ENCODE results near the gene PCSK5. TPM values are rescaled to one million over a fixed set of nuclear protein-coding genes. Genes with fewer than 3 reads are reported as not detected.

PCSK5 gene
- total and polyA plus RNA-seq, 5 donors: 2.6 to 7.6 (median 5.6) TPM

DNA sequence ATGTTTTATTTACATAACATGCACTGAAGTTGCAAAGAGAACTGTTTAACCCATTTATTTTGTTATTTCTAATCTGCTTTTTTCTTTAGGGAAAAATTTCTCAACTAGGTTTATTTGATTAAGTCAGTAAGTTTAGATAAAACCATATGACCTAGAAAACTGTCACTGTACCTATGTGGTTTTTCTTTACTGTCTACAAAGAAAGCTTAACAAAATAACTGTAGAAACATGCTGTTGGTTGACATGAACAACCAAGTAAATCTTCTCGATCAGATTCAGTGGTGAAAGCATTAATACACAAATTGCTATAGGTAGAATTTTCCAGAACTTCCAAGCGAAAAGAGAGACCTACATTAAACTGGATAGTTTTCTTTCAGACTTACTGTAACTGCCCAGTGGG, 137.4 kb downstream of the PCSK5 start:
- Histone ChIP-seq H3K4me1 (ENCODE audit: control insufficient read depth, insufficient read depth, low read length) (no peaks in the 10 kb centered on the region), H3K27me3 (ENCODE audit: control insufficient read depth, insufficient read depth) (no peaks in the 10 kb centered on the region), H3K9me3 (ENCODE audit: control insufficient read depth, low read length) (no peaks in the 10 kb centered on the region), H3K27ac (ENCODE audit: low read length) (no peak overlapping the region), H3K4me3 (ENCODE audit: low read length) (no peak overlapping the region)
- intact Hi-C loops (cut with DNase I): no loop called here
- DNase-seq (no peak), ATAC-seq (no peak)
- 97% methylated on average over 2 of the region's 2 CpGs for WGBS

DNA sequence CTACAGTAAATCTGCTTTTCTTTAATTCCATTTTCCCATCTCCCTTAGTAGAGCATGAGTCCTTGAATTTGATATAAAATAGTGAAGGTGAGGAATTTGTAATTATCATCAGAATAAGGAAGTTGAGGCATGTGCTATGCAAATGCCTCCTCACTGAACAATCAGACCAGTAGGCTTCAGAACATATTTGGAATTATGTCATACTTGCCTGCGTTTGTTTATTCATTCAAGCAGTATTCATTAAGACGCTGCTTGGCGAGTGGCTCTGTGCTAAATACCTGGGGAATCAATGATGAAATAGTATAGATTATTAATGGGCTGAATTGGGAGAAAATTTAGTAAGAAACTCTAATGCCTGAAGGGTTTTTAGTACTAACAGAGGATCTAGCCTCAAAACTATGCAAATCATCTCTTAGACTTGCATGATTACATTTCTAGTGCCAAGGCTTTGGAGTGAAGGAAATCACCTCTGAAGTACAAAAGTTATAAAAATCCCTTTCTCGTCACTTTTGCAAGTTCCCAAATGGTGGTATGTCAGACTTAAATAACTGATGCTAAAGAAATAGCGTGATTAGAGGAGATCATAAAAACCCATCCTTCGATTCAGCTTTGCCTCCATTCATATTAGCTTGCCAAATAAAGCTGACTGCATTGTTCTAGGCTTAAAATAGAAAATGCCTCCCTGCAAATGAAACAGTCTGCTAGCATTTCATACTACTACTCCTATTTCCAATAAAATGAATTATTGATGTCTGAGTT, 141.7 kb downstream of the PCSK5 start:
- Histone ChIP-seq H3K9me3 (ENCODE audit: control insufficient read depth, low read length) (no peaks in the 10 kb centered on the region), H3K4me3 (ENCODE audit: low read length) (no peak overlapping the region), H3K27ac (ENCODE audit: low read length) (no peak overlapping the region), H3K4me1 (ENCODE audit: control insufficient read depth, insufficient read depth, low read length) (no peaks in the 10 kb centered on the region), H3K27me3 (ENCODE audit: control insufficient read depth, insufficient read depth) (no peaks in the 10 kb centered on the region)
- 82% methylated on average over 6 of the region's 6 CpGs for WGBS
- DNase-seq (no peak), ATAC-seq (no peak)
- intact Hi-C loops (cut with DNase I): no loop called here

DNA sequence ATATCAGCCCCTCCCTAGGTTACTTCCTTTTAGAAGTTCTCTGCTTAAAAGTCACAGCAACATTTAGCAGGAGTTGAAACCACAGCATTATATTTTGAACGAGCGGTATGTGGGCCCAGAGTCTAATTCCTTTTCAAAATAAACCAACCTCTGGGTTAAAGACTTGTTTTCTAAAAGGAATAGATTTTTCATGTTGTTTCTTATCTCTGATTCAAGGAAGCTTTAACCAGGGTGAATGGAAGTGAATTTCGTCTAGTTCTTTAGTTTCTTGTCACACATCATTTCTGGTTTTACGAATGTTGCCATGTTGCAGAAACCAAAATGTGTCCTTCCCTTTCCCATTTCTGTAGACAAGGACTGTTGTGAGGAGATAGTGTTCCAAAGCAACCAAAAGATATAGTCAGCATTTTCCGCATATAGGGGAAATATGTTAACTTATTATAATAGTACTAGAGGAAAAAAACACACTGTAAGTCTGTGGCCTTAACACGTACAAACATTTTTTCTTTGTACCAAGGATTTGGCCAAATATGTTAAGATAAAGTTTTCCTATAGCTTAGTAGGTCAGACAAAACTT, 142.4 kb downstream of the PCSK5 start:
- no peaks in the 10 kb centered on the region for H3K9me3 ChIP-seq (ENCODE audit: control insufficient read depth, low read length)
- intact Hi-C loops (cut with DNase I): no loop called here
- no peak overlapping the region for H3K4me3 ChIP-seq (ENCODE audit: low read length)
- H3K27me3 ChIP-seq (ENCODE audit: control insufficient read depth, insufficient read depth): no peaks in the 10 kb centered on the region
- ATAC-seq: no peak
- WGBS: 90% methylated on average over 6 of the region's 6 CpGs
- H3K27ac ChIP-seq (ENCODE audit: low read length): no peak overlapping the region
- no peaks in the 10 kb centered on the region for H3K4me1 ChIP-seq (ENCODE audit: control insufficient read depth, insufficient read depth, low read length)
- no peak for DNase-seq

DNA sequence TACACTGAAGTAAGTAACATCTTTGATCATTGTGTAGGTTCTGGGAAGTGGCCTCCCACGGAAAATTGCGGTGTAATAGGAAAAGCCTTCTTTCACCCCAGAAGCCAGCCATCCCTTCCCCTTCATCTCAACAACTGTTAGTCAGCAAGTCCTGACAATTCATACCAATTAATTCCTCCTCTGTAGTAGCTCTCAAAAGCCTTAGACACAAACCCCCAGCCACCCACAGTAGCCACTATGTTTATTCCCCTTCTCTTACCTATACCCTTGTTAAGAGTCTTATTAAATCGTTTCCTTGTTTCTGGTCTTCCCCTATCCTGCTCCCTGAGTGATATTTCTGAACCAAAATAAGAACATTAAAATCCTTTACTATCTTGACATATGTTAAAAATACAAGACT, 143.6 kb downstream of the PCSK5 start:
- ATAC-seq: no peak
- Histone ChIP-seq H3K9me3 (ENCODE audit: control insufficient read depth, low read length) (no peaks in the 10 kb centered on the region), H3K27ac (ENCODE audit: low read length) (no peak overlapping the region), H3K4me1 (ENCODE audit: control insufficient read depth, insufficient read depth, low read length) (no peaks in the 10 kb centered on the region), H3K4me3 (ENCODE audit: low read length) (no peak overlapping the region), H3K27me3 (ENCODE audit: control insufficient read depth, insufficient read depth) (no peaks in the 10 kb centered on the region)
- intact Hi-C loops (cut with DNase I): no loop called here
- no peak for DNase-seq
- 91% methylated on average over 3 of the region's 3 CpGs for WGBS

DNA sequence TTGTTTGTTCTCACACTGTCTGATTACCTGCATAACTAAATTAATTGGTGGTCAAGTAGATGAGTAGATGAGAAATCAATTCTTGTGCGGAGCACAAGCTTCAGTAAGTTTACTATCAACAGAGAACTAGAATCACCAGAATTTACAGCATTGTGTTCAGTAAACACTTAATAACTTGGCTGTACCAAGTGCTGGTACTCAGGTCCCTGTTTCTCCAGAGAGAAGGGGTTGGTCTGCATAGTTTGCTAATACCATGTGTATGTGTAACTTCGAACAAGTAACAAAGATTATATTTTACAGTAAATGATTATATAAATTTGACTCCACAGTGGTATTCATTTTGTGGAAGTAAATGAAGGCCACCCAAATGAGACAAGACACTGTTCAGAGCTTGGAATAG, 146.3 kb downstream of the PCSK5 start:
- Histone ChIP-seq H3K4me1 (ENCODE audit: control insufficient read depth, insufficient read depth, low read length) (no peaks in the 10 kb centered on the region), H3K27ac (ENCODE audit: low read length) (no peak overlapping the region), H3K9me3 (ENCODE audit: control insufficient read depth, low read length) (no peaks in the 10 kb centered on the region), H3K4me3 (ENCODE audit: low read length) (no peak overlapping the region), H3K27me3 (ENCODE audit: control insufficient read depth, insufficient read depth) (no peaks in the 10 kb centered on the region)
- DNase-seq (no peak), ATAC-seq (no peak)
- intact Hi-C loops (cut with DNase I): no loop called here
- WGBS: 96% methylated on average over 2 of the region's 2 CpGs

DNA sequence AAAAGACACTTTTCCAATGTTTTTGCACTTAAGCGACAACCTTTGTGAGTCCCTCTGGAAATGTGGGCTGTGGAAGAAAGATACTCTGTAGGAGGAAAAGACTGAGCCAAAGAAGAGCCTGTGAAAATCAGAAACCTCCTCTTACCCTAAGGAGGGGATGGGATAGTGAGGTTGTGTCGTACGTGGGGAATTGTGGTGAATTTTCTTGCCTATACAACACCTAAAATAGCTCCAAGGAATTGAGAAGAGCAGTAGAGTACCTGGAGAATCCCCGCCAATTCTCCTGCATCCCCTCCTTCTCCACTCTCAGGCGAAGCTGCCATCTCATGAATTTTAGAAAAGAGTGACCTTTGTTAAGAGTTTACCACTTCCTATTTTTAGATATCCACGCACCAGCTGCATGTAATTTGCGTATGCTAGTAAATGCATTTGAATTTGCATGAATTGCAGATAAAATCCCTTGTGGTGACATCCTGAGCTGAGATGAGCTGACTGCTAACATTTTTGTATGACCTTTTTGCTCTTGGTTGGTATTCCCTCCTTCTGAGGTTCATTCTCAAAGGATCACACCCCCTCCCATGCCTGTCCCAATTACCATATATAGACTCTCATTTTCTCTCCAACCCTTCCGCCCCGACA, 147.2 kb downstream of the PCSK5 start:
- DNase-seq (no peak), ATAC-seq (no peak)
- 94% methylated on average over 9 of the region's 9 CpGs for WGBS
- H3K9me3 ChIP-seq (ENCODE audit: control insufficient read depth, low read length): no peaks in the 10 kb centered on the region
- no peak overlapping the region for H3K27ac ChIP-seq (ENCODE audit: low read length)
- intact Hi-C loops (cut with DNase I): no loop called here
- no peaks in the 10 kb centered on the region for H3K27me3 ChIP-seq (ENCODE audit: control insufficient read depth, insufficient read depth)
- no peak overlapping the region for H3K4me3 ChIP-seq (ENCODE audit: low read length)
- no peaks in the 10 kb centered on the region for H3K4me1 ChIP-seq (ENCODE audit: control insufficient read depth, insufficient read depth, low read length)

DNA sequence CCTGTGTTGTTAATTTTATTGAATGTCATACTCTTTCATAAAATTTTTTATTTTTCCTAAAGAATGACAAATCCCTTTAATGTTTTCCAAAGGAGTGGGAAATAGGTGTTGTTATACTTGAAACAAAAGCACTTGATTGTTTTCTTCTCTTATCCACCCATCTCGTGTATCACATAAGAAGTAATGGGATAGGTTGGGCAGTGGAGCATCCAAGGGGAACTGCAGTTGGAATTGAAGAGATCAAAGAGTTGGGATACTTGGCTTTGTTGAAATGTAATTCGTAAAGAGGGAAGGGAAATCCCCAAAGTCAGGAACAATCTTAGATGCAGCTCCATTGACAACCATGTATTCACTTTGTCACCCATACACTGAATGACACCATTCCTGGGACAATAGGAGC, 148.0 kb downstream of the PCSK5 start:
- intact Hi-C loops (cut with DNase I): no loop called here
- 85% methylated on average over 2 of the region's 2 CpGs for WGBS

DNA sequence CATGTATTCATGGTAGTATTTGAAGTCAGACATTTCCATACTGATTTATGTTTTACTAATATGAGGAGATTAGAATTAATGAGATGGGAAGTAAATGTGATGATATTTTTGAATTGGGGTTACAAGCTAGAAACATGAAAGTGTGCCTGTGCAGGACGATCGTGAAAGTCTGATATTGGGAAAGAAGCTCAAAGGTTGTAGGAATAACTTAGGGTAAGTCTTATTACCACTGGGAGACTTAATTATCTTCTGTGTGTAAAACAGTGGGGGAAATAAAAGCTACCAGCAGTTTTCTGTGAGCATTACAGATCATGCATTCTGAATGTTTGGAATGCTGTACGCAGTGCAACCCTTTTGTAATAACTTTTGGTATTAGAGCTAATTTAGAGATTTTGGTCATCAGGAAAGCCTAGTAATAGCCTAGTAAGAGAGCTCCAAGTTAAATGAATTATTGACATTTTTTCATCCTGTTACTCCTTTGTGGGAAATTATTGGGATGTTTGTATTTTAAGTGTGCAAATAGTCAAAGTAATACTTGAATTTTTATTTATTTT, 153.9 kb downstream of the PCSK5 start:
- DNase-seq (no peak), ATAC-seq (no peak)
- 64% methylated on average over 3 of the region's 3 CpGs for WGBS
- H3K4me3 ChIP-seq (ENCODE audit: low read length): no peak overlapping the region
- intact Hi-C loops (cut with DNase I): loop anchor here in 1 of 4 donors (10.0 kb wide), 1 partner anchor 150 kb away; the partner anchor contains the start of gene PCSK5
- H3K4me1 ChIP-seq (ENCODE audit: control insufficient read depth, insufficient read depth, low read length): no peaks in the 10 kb centered on the region
- no peak overlapping the region for H3K27ac ChIP-seq (ENCODE audit: low read length)
- no peaks in the 10 kb centered on the region for H3K27me3 ChIP-seq (ENCODE audit: control insufficient read depth, insufficient read depth)
- H3K9me3 ChIP-seq (ENCODE audit: control insufficient read depth, low read length): no peaks in the 10 kb centered on the region

More for the DNA sequence above, 148.0 kb downstream of the PCSK5 start:
- no peaks in the 10 kb centered on the region for H3K27me3 ChIP-seq (ENCODE audit: control insufficient read depth, insufficient read depth)
- ATAC-seq: no peak
- no peak overlapping the region for H3K4me3 ChIP-seq (ENCODE audit: low read length)
- DNase-seq: no peak
- H3K4me1 ChIP-seq (ENCODE audit: control insufficient read depth, insufficient read depth, low read length): no peaks in the 10 kb centered on the region
- H3K9me3 ChIP-seq (ENCODE audit: control insufficient read depth, low read length): no peaks in the 10 kb centered on the region
- H3K27ac ChIP-seq (ENCODE audit: low read length): no peak overlapping the region

DNA sequence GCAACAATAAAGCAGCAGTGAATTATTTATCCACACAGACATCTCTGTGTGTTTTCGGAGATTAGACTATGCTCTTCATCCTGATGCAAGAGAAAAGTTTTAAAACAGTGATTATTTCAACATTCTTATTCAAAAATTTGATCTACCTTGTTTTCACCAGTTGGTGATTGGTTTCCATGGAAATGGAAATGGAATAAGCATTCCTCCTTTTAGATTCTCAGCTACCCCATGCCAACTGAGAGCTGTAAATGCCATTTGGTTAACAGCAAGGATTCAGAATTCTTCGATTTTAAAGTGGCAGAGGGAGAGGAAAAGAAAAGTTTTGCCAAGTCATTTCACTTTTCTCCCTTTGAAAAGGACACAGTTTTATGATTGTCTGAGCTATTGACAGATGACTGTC, 154.7 kb downstream of the PCSK5 start:
- no peaks in the 10 kb centered on the region for H3K27me3 ChIP-seq (ENCODE audit: control insufficient read depth, insufficient read depth)
- 75% methylated on average over 2 of the region's 2 CpGs for WGBS

DNA sequence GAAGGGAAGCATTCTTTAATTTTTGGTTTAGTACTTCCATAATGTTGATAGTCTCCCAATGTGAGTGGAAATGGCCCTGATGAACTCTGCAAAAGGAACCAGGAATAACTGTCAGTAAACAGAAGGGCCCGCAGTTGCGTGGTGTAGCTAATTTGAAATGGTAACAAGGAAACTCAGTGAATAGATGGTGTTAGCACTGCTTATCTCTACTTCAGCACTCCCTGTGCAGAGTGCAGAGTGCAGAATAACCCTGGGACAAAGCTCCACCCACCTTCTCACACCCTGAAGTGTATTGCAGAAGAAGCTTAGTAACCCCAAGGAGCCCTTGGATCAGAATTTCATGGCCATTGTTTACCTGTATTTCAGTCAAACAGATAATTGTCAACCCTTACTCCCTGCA, 158.9 kb downstream of the PCSK5 start:
- Histone ChIP-seq H3K27ac (ENCODE audit: low read length) (no peak overlapping the region), H3K9me3 (ENCODE audit: control insufficient read depth, low read length) (no peaks in the 10 kb centered on the region), H3K27me3 (ENCODE audit: control insufficient read depth, insufficient read depth) (no peaks in the 10 kb centered on the region), H3K4me1 (ENCODE audit: control insufficient read depth, insufficient read depth, low read length) (no peaks in the 10 kb centered on the region), H3K4me3 (ENCODE audit: low read length) (no peak overlapping the region)
- DNase-seq: no peak
- peak; percentile 67 to 82 for ATAC-seq
- intact Hi-C loops (cut with DNase I): loop anchor here in 2 of 4 donors (2.0 to 10.0 kb wide), 2 partner anchors 73 to 155 kb away; partner anchors contain the start of gene PCSK5 (in 1 of the 2)
- 48% methylated on average over 2 of the region's 2 CpGs for WGBS

More for the DNA sequence above, 154.7 kb downstream of the PCSK5 start:
- Histone ChIP-seq H3K9me3 (ENCODE audit: control insufficient read depth, low read length) (no peaks in the 10 kb centered on the region), H3K4me1 (ENCODE audit: control insufficient read depth, insufficient read depth, low read length) (no peaks in the 10 kb centered on the region), H3K27ac (ENCODE audit: low read length) (no peak overlapping the region), H3K4me3 (ENCODE audit: low read length) (no peak overlapping the region)
- DNase-seq: no peak
- intact Hi-C loops (cut with DNase I): loop anchor here in 1 of 4 donors (10.0 kb wide), 1 partner anchor 150 kb away; the partner anchor contains the start of gene PCSK5
- ATAC-seq: no peak

DNA sequence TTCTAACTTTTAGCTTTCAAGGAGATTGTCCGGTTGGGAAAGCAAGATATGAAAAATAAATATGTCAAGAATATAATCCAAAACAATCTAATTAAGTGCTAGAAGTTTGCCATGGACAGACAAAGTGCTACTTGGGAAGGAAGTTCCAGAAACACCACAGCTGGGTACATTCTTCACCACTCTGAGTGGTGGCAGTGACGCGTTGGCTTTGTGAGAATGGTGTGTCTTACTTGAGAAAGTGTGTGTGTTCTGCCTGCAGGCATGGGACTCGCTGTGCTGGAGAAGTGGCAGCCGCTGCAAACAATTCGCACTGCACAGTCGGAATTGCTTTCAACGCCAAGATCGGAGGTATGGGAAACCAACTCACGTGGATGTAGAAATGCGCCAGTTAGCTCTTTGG, 177.2 kb downstream of the PCSK5 start:
- no peaks in the 10 kb centered on the region for H3K9me3 ChIP-seq (ENCODE audit: control insufficient read depth, low read length)
- H3K27me3 ChIP-seq (ENCODE audit: control insufficient read depth, insufficient read depth): no peaks in the 10 kb centered on the region
- H3K4me3 ChIP-seq (ENCODE audit: low read length): no peak overlapping the region
- ATAC-seq (no peak), DNase-seq (no peak)
- intact Hi-C loops (cut with DNase I): no loop called here
- no peak overlapping the region for H3K27ac ChIP-seq (ENCODE audit: low read length)
- 91% methylated on average over 11 of the region's 11 CpGs for WGBS
- no peaks in the 10 kb centered on the region for H3K4me1 ChIP-seq (ENCODE audit: control insufficient read depth, insufficient read depth, low read length)

Measured in right cardiac atrium (tissue), 5 donors.